NK-92 treated with Interleukin-12 subunit alpha and Interleukin-12 subunit beta, amount 100 ng/mL, for 24 hours (cell line): ENCODE results near the gene USF1.
"Not testable (repeated sequence)": the region's sequence is repeated elsewhere in the genome, so short reads cannot be mapped to it uniquely, and the experiment has no call there.

Experiments used
- DNase-seq: peaks from one replicate; lab custom pipeline; 2025; lab: John Stamatoyannopoulos, UW

USF1 gene

GRCh38 chr1:161019111-161019660 is 26.6 kb downstream of the USF1 start:
- not testable (repeated sequence) for DNase-seq

DNA sequence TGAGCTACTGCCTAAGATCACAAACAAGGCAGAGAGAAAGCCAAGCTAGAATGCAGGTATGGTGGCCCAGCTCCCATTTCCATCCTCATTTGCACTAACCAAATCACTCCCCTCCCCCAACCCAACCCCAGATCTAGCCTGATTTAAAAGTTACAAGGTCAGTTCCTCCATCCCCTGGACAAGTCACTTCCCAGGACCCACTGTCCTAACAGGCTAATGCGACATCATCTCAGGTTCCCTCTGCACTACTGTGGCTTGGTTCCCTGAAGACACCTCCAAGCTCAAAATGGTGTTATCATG is 27.2 kb downstream of the USF1 start:
- no peak for DNase-seq

- DNase-seq: no peak
These were observed 27.8 kb downstream of the USF1 start for GRCh38 chr1:161017756-161018630.

GRCh38 chr1:161017181-161017580 is 28.6 kb downstream of the USF1 start:
- DNase-seq: not testable (repeated sequence)

- DNase-seq: not testable (repeated sequence)
These were observed 29.1 kb downstream of the USF1 start for GRCh38 chr1:161016683-161017082.

- peak; percentile 81 for DNase-seq
These were observed 32.1 kb downstream of the USF1 start for GRCh38 chr1:161013488-161014230.

- DNase-seq: no peak
These were observed 32.7 kb downstream of the USF1 start for GRCh38 chr1:161013131-161013487.

GRCh38 chr1:161012420-161012819 is 33.4 kb downstream of the USF1 start:
- no peak for DNase-seq

- DNase-seq: no peak
These were observed 36.1 kb downstream of the USF1 start for GRCh38 chr1:161009602-161010211.

DNA sequence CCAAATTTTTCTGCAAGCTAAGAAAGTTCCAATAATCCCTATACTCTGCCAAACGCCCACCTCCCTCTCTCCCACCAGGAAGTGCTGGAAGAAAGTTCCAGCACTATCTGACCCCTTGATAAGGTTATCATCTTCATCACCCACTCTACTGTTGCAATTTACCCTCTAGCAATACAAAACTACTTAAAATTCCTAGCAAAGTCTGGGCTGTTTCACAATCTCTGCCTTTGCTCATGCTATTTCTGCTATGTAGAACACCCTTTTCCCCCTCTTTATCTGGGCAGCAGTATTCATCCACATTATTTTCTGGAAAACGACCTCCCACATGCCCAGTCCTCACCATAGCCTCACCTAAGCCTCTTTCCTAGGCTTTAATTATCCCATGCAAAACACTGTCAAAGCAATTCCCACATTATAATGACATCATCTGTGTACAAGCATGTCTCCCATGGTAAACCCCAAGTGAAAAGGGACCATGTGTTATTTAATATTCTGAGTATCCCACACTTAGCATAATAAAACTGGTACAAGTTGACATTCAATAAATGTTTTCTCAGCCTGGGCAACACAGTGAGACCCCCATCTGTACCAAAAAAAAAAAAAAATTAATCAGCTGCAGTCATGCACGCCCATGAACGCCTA is 36.8 kb downstream of the USF1 start:
- no peak for DNase-seq

GRCh38 chr1:161007369-161007768 is 38.4 kb downstream of the USF1 start:
- DNase-seq: no peak

- no peak for DNase-seq
These were observed 39.2 kb downstream of the USF1 start for GRCh38 chr1:161006563-161006962.

DNA sequence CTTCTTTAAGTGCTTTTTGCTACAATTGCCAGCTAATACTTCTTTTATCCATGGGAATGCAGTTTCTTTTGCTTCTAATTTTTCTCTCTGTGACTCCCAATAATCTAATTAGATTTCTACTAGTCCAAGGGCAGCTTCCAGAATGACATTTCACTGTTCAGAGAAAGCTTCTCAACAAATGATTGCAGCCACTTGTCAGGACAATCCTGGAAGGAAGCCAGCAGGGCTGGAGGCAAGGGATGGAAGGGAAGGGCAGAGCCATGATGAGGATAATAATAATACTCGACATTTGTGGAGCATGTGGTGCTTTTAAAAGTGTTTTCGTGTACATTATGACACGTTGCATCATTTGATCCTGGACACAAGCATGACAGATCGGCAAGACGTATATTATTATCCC is 44.3 kb downstream of the USF1 start:
- no peak for DNase-seq

- no peak for DNase-seq
These were observed 44.9 kb downstream of the USF1 start for GRCh38 chr1:161000736-161001480.

DNA sequence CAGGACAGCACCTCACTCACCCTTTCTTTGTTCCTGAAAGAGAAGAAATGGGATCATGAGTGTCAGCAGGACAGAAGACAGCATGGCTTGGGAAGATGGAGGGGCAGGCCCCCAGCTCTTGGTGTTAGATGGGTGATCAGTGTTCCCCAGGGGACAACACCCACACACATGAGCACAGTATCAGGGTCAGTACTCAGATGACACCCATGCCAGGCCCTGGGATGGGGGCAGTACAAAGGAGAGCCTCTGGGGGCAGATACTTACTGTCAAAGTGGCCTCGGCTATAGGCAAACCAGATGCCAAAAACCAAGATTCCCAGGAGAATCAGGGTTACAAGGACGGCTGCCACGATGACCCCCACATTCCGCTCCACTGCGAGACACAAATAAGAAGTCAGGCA is 46.4 kb downstream of the USF1 start:
- no peak for DNase-seq

- DNase-seq: peak; percentile 14
These were observed 48.3 kb downstream of the USF1 start for GRCh38 chr1:160997323-160998038.

DNA sequence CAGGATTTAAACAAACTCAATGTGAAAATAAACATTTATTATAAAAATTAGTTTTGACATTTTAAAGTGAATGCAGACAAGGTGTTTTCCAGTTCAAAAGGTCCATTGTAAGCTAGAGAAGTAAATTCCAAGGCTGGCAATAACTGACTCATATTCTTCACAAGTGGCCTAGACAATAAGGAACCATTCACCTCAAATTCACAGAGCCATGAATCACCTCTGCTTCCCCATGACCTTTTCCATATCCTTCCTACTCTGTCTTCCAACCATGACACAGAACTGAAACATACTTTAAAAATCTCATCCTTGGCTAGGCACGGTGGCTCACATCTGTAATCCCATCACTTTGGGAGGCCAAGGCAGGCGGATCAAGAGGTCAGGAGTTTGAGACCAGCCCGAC is 49.6 kb downstream of the USF1 start:
- DNase-seq: no peak

GRCh38 chr1:160993544-160994193 is 52.1 kb downstream of the USF1 start:
- DNase-seq: no peak

DNA sequence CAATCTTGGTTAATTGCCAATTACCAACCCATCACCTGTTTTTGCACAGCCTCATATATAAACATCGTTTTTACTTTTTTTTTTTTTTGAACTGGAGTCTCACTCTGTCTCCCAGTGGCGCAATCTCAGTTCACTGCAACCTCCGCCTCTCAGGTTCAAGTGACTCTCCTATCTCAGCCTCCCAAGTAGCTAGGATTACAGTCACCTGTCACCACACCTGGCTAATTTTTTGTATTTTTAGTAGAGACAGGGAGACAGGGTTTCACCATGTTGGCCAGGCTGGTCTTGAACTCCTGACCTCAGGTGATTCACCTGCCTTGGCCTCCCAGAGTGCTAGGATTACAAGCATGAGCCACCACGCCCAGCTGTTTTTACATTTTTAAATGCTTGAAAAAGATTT is 53.7 kb downstream of the USF1 start:
- DNase-seq: not testable (repeated sequence)
